Ishikawa (cell line): ENCODE data around the gene KIF24.

Source experiments
- CEBPB ChIP-seq: IDR thresholded peaks from 2 replicates; pipeline ENCODE4 v1.6.1; 2012
- CREB1 ChIP-seq: IDR thresholded peaks from 2 replicates; pipeline ENCODE4 v1.6.1; 2012; ENCODE audit warnings: low read depth
- EGR1 ChIP-seq: IDR thresholded peaks from 2 replicates; pipeline ENCODE4 v1.6.1; 2012
- EP300 ChIP-seq: IDR thresholded peaks from 2 replicates; pipeline ENCODE4 v1.6.1; 2012; ENCODE audit warnings: borderline replicate concordance
- FOXM1 ChIP-seq: IDR thresholded peaks from 2 replicates; pipeline ENCODE4 v1.6.1; 2012; ENCODE audit warnings: low read depth, borderline replicate concordance
- MAX ChIP-seq: IDR thresholded peaks from 2 replicates; pipeline ENCODE4 v1.6.1; 2012
- NFIC ChIP-seq: IDR thresholded peaks from 2 replicates; pipeline ENCODE4 v1.6.1; 2012
- RAD21 ChIP-seq: IDR thresholded peaks from 2 replicates; pipeline ENCODE4 v1.6.1; 2012; ENCODE audit warnings: low read depth
- REST ChIP-seq: IDR thresholded peaks from 2 replicates; pipeline ENCODE4 v1.6.1; 2012; ENCODE audit warnings: low read depth, mild to moderate bottlenecking
- TAF1 ChIP-seq: IDR thresholded peaks from 2 replicates; pipeline ENCODE4 v1.6.1; 2012; ENCODE audit warnings: low read depth, mild to moderate bottlenecking
- TCF12 ChIP-seq: IDR thresholded peaks from 2 replicates; pipeline ENCODE4 v1.6.1; 2012; ENCODE audit warnings: low read depth
- TEAD4 ChIP-seq: IDR thresholded peaks from 2 replicates; pipeline ENCODE4 v1.6.1; 2012
- USF1 ChIP-seq: IDR thresholded peaks from 2 replicates; pipeline ENCODE4 v1.6.1; 2012
- YY1 ChIP-seq: IDR thresholded peaks from 2 replicates; pipeline ENCODE4 v1.6.1; 2012; ENCODE audit warnings: low read depth
- ZBTB7A ChIP-seq: IDR thresholded peaks from 2 replicates; pipeline ENCODE4 v1.6.1; 2012; ENCODE audit warnings: low read depth

The KIF24 gene

GRCh38 chr9:34318163-34318790, 10.8 kb downstream of the KIF24 start:
- TF ChIP-seq REST: no peak
- no peak for TF ChIP-seq NFIC
- TF ChIP-seq FOXM1: no peak
- TF ChIP-seq YY1: no peak
- no peak for TF ChIP-seq EP300
- TF ChIP-seq USF1: no peak

GRCh38 chr9:34317436-34317835, 11.6 kb downstream of the KIF24 start:
- TF ChIP-seq TCF12 (no peak), TAF1 (no peak), CEBPB (no peak), EP300 (no peak), REST (no peak), RAD21 (no peak), YY1 (no peak), ZBTB7A (no peak), EGR1 (no peak), USF1 (no peak)

- TF ChIP-seq TEAD4: no peak
Observed at GRCh38 chr9:34311499-34312185, 17.4 kb downstream of the KIF24 start.

GRCh38 chr9:34310215-34310614, 18.9 kb downstream of the KIF24 start:
- no peak for TF ChIP-seq ZBTB7A
- TF ChIP-seq NFIC: no peak
- no peak for TF ChIP-seq EP300
- TF ChIP-seq CEBPB: no peak
- no peak for TF ChIP-seq TCF12
- TF ChIP-seq EGR1: no peak
- TF ChIP-seq USF1: no peak
- no peak for TF ChIP-seq RAD21
- TF ChIP-seq REST: no peak
- TF ChIP-seq TEAD4: no peak
- TF ChIP-seq CREB1: no peak
- no peak for TF ChIP-seq YY1
- no peak for TF ChIP-seq FOXM1
- no peak for TF ChIP-seq MAX
- no peak for TF ChIP-seq TAF1

- no peak for TF ChIP-seq FOXM1
- TF ChIP-seq MAX: no peak
- no peak for TF ChIP-seq TAF1
- TF ChIP-seq RAD21: no peak
- no peak for TF ChIP-seq YY1
- TF ChIP-seq EGR1: no peak
Observed at GRCh38 chr9:34292552-34292951, 36.5 kb downstream of the KIF24 start.
